Activated CD8-positive, alpha-beta memory T cell treated with anti-CD3 and anti-CD28 coated beads for 24 hours (primary cell): ENCODE measurements around the gene DENND4A.
"Not testable (repeated sequence)": the region's sequence is repeated elsewhere in the genome, so short reads cannot be mapped to it uniquely, and the experiment has no call there.

Experiments
- DNase-seq: peaks from one replicate; pipeline ENCODE4 v3.0.0-alpha.2; 2020

Gene DENND4A

GRCh38 chr15:65626856-65627255 is 165.2 kb downstream of the DENND4A start:
- DNase-seq: no peak

- DNase-seq: no peak
Observed at GRCh38 chr15:65623103-65623502, 169.0 kb downstream of the DENND4A start.

GRCh38 chr15:65621638-65622037 is 170.5 kb downstream of the DENND4A start, which contains the start of gene SLC24A1:
TSS of gene SLC24A1 (plus strand) at chr15:65621938. CDS start at chr15:65624081, 2,143 bp downstream.
- DNase-seq: no peak

- no peak for DNase-seq
Observed at GRCh38 chr15:65620833-65621232, 171.3 kb downstream of the DENND4A start.

- no peak for DNase-seq
Observed at GRCh38 chr15:65619626-65620290, 172.3 kb downstream of the DENND4A start.

- no peak for DNase-seq
Observed at GRCh38 chr15:65618560-65619109, 173.5 kb downstream of the DENND4A start.

- not testable (repeated sequence) for DNase-seq
Observed at GRCh38 chr15:65615887-65616286, 176.2 kb downstream of the DENND4A start.

GRCh38 chr15:65612949-65613744 is 178.9 kb downstream of the DENND4A start:
- no peak for DNase-seq

- no peak for DNase-seq
Observed at GRCh38 chr15:65612616-65612946, 179.5 kb downstream of the DENND4A start.

- DNase-seq: no peak
Observed at GRCh38 chr15:65611888-65612615, 180.0 kb downstream of the DENND4A start.

- peak; percentile 98 for DNase-seq
Observed at GRCh38 chr15:65610871-65611718, 181.0 kb downstream of the DENND4A start, which contains the start of gene INTS14. TSS of gene INTS14 (minus strand) at chr15:65611131. CDS start at chr15:65607380, 3,751 bp downstream.
